GM21717 (cell line): ENCODE data around the gene AMER2.

Experiments
- ATAC-seq: cut with Tn5 transposase; IDR thresholded peaks from one replicate; pipeline ENCODE4 v1.9.1; 2021; ENCODE audit warnings: mild to moderate bottlenecking, moderate library complexity; ENCODE audit not compliant: unreplicated experiment

Gene AMER2

DNA sequence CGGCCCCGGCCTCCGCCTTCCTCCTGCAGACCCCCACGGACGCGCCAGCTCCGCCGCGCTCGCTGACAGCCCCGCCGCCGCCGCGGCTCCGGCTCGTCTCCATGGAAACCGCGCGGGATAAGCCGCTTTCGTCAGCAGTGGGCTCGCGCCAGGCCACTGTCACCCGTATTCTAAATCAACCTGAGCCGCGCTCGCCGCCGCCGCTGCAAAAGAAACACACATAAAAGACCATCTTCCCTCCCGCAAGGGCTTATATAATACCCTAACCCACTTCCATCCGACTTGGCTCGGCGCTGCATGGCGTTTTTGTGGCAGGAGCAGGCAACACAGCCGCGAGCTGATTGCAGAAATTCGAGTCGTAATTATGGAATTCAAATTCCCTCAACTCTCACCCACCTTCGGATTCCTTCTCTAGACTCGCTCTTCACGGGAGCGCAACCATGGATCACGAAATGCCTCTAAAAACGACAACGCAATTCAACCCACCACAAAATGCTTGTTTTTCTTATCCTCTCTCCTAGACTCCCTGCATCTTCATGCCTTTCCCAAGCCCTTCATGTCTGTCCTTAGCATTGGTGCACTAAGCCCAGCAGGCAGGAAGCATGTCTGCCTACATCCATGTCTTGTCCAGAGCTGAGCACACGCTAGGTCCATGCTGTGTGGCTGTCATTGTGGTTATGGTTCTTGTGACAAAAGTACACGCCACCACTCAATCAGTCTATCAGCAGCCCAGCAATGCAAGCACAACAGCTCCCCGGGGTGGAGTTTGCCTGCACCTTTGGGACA, at the start of gene AMER2:
TSS of gene AMER2 (minus strand) at position 772 of the 786 bp plus-strand sequence. CDS start at position 103, 669 bp downstream.
- ATAC-seq = no peak

- ATAC-seq = no peak
Observed at GRCh38 chr13:25218019-25218418, 45.9 kb upstream of the AMER2 start.

- ATAC-seq = no peak
Observed at GRCh38 chr13:25217023-25217885, 45.2 kb upstream of the AMER2 start.

- ATAC-seq = no peak
Observed at GRCh38 chr13:25215253-25215575, 43.1 kb upstream of the AMER2 start.

DNA sequence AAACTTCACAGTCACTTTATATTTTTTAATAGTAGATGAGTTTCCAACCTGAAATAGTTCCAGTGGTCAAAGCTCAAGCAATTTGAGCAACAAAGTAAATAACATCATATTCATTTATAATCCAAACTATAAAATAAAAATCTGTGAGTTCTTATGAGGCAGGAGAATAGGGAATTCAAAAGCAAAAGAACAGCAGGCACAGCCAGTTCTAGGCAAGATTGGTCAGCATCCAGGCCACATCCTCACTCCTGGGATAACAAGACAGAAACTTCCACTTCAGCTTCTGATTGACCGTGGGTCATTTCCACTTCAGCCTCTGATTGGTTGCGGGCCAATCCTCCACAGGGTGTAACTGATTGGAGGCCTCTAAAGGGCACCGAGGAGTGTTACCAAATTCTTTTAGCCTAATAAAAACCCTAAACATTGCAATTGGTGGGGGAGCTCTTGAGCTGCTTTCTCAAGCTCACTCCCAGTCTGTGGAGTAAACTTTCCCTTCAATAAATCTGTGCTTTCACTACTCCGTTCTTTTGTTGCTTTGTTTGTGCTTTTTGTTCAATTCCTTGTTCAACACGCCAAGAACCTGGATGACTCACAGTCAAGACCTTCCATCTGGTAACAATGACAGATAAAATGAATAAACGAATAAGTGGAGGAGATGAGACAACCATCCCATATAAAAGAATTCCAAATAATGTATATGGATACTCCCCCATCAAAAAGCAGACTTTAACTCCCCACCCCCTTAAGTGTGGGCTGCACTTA, 42.6 kb upstream of the AMER2 start:
- ATAC-seq = no peak

- ATAC-seq = no peak
Observed at GRCh38 chr13:25213715-25214114, 41.6 kb upstream of the AMER2 start.

DNA sequence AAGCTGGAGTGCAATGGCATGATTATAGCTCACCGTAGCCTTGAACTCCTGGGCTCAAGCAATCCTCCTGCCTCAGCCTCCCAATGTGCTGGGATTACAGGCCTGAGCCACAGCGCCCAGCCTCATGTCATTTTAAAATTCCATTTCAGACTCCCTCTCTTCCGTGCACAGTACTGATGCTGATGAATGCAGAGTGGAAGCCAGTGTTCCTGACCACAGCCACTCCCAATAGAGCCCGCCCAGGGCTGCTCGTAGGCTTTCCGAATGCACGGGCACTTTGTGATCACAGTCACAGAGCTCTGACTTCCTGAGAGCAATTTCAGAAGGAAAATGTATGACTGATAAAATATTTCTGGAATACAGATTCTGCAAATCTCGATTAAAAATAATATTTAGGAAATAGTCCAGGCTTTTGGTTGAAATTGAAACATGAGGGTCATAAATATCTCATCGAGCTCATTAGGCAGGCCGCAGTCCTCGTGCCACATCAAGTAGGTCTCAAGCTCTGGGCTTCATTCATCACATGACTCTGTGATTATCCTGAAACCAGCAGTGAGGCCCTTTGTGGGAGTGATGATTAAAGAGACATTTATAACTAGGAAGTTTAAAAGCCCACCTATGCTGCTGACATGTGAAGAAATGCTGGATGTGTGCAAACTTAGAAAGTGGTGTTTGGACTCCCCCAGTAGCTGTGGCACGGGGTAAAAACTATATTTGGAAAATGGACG, 38.9 kb upstream of the AMER2 start:
- ATAC-seq = no peak

DNA sequence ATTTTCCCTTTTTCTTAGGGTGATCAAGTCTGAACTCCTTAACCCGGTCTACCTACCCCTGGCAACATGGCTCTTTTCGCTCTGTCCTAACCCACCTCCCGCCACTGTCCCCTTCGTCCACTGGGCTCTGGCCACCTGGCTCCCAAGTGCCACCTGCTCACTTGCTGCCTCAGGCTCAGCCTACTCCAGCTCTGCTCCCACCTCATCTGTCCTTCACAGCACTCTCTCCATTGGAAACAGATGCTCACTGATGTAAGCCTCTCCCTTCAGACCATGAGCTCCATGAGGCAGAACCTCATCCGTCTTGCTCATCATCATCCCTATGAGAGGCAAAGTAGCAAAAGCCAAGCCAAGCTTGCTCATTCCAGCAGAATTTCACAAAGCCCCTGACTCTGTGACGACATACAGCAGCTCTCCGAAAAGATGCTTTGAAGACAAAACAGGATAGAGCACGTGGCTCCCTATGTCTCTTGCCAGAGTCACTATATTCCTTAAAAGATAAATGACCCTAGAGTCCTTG, 35.3 kb upstream of the AMER2 start:
- no peak for ATAC-seq

- no peak for ATAC-seq
Observed at GRCh38 chr13:25204863-25205262, 32.8 kb upstream of the AMER2 start.

DNA sequence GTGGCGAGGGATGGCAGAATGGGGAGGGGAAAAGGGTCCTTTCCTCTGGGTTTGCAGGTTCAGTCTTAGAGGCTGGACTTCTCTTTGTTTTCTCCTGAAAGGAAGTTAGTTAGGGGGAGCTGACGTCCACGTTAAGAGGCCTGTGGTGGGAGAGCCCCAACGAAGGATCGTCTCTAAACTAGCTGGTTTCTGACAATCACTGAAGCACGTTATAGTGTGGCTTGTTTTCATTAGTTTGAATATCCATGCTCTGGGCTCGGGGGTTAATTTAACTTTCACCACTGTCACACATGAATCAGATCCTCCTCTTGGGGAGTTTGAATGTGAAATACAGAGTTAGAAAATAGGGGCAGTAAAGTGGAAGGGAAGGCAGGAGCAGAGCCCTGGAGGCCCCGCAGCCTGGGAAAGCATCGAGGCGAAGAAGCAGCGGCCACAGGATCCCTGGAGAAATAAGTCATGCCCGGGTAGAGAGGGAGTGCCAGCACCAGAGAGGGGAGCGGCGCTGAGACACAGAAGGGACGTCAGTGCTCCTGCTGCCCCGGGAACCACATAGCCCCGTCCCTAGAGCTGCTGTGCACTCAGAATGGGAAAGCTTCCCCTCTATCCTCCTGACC, 31.1 kb upstream of the AMER2 start:
- no peak for ATAC-seq

DNA sequence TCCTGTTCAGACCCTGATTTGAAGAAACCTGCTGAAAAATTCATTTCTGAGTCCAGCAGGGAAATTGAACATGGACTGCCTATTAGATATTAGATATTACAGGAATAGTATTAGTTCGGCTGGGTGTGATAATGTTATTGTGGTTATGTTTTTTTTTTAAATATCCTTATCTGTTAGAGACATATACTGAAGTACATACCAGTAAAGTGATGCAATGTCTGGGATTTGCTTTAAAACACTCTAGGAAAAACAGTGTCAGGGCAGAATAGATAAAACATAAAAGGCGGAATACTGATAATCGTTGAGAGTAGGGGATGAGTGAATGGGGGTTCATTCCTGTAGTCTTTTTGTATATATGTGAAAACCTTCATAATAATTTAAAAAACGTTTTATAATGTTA, 28.7 kb upstream of the AMER2 start:
- no peak for ATAC-seq

- ATAC-seq = no peak
Observed at GRCh38 chr13:25198647-25199046, 26.6 kb upstream of the AMER2 start.

GRCh38 chr13:25196971-25197370, 24.9 kb upstream of the AMER2 start:
- no peak for ATAC-seq

DNA sequence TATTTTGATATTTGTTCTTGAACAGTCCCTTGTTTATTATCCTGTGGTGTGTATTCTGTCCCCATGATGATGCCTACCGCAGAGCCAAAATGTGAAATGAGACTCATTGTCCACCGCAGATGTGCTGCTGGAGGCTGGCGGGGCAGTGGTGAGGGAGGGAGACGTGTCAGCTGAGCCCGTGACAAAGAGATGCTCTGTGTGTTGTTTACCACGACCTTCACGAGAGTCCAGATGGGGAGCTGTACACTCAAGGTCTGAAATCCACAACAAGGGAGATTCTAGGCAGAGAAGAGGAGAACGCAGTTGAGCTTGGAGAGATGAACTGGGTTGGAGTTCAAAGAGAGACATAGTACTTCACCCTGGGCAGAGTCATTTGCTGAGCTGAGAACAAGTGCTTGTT, 20.8 kb upstream of the AMER2 start:
- no peak for ATAC-seq

GRCh38 chr13:25192489-25192888, 20.4 kb upstream of the AMER2 start:
- ATAC-seq = no peak

DNA sequence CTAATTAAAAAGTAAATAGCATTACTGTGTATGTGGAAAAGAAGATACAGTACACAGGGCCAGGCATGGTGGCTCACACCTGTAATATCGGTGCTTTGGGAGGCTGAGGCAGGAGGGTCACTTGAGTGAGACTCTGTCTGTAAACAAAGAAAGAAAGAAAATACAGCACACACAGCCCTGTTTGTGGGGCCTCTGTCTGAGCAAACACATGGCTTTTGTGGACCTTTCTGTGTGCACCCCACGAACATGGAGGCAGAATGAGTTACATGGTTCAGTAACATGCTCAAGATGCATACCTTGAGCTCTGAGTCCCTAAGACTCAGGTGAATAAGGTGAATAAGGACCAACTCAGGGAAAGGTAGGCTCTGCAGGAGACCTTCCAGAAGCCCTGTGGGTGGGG, 20.0 kb upstream of the AMER2 start:
- ATAC-seq = no peak

DNA sequence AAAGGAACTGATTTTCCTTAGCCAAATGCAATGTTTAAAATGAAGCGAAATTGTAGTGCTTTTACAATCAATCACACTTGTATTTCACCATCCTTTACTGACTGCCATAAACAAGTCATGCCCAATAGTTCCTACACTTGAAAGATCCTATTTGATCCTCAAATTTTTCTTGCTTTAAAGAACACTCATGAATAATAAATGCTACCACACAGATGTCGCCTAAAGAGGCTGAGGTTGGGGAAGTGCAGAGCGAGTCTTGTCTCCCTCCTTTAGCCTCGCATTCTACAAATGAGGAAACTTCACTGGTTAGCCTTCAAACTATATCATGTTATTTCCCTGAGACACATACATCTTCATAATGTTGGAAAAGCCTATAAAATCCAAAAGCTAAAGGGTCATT, 18.7 kb upstream of the AMER2 start:
- no peak for ATAC-seq

DNA sequence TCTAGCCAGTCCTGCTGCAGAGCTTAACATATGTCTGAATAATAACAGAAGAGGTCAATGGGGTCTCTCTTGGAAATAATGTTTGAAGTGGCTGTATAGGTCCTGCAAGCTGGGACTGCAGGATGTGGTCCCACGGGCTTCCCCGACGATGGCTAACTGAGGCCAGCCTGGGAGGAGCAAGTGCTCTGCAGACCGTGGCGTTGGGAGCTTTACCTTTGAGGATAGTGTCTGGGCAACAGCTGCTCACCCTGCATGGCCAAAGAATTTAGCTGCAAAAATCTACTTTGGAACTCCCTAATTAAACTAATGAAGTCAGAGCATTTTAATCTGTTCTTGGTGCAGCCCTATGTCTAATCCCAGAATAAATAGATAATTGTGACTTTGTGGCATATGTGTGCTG, 18.2 kb upstream of the AMER2 start:
- ATAC-seq = no peak

- ATAC-seq = no peak
Observed at GRCh38 chr13:25187596-25187995, 15.5 kb upstream of the AMER2 start.

- ATAC-seq = no peak
Observed at GRCh38 chr13:25186187-25186586, 14.1 kb upstream of the AMER2 start.
